Neuron (in vitro differentiated cells): ENCODE data around the gene MARK1.
"Not testable (repeated sequence)": the region's sequence is repeated elsewhere in the genome, so short reads cannot be mapped to it uniquely, and the experiment has no call there.

ENCODE experiments used
- H2AFZ ChIP-seq: one replicate; pipeline ENCODE4 v1.6.1; 2013; ENCODE audit warnings: low read depth, mild to moderate bottlenecking, inconsistent platforms, low read length, moderate library complexity
- H3K27me3 ChIP-seq: one replicate; pipeline ENCODE4 v1.6.1; 2013; ENCODE audit warnings: low read length; ENCODE audit not compliant: insufficient read depth
- H3K36me3 ChIP-seq: one replicate; pipeline ENCODE4 v1.6.1; 2013; ENCODE audit warnings: low read length; ENCODE audit not compliant: insufficient read depth
- H3K4me1 ChIP-seq: one replicate; pipeline ENCODE4 v1.6.1; 2013; ENCODE audit warnings: low read length; ENCODE audit not compliant: insufficient read depth
- H3K4me3 ChIP-seq: 2 replicates; pipeline ENCODE4 v1.5.1; 2013; ENCODE audit warnings: mild to moderate bottlenecking, low read length, moderate library complexity
- H3K9me3 ChIP-seq: one replicate; pipeline ENCODE4 v1.6.1; 2013; ENCODE audit warnings: low read length

MARK1 gene

GRCh38 chr1:220666349-220666748 lies 138.4 kb downstream of the MARK1 start:
- H3K4me3 ChIP-seq: no peak overlapping the region
- H3K27me3 ChIP-seq: no peaks in the 10 kb centered on the region
- no peak overlapping the region for H2AFZ ChIP-seq
- no peaks in the 10 kb centered on the region for H3K4me1 ChIP-seq
- H3K36me3 ChIP-seq: peaks cover 10% of the 10 kb centered on the region
- no peaks in the 10 kb centered on the region for H3K9me3 ChIP-seq

GRCh38 chr1:220669005-220669404 lies 141.1 kb downstream of the MARK1 start:
- Histone ChIP-seq H2AFZ (no peak overlapping the region), H3K36me3 (no peaks in the 10 kb centered on the region), H3K9me3 (no peaks in the 10 kb centered on the region), H3K4me3 (no peak overlapping the region), H3K4me1 (no peaks in the 10 kb centered on the region), H3K27me3 (peaks cover 3% of the 10 kb centered on the region)

GRCh38 chr1:220670365-220670764 lies 142.4 kb downstream of the MARK1 start:
- Histone ChIP-seq H3K4me3 (no peak overlapping the region), H3K9me3 (no peaks in the 10 kb centered on the region), H2AFZ (no peak overlapping the region), H3K4me1 (no peaks in the 10 kb centered on the region), H3K27me3 (peaks cover 3% of the 10 kb centered on the region), H3K36me3 (no peaks in the 10 kb centered on the region)

DNA sequence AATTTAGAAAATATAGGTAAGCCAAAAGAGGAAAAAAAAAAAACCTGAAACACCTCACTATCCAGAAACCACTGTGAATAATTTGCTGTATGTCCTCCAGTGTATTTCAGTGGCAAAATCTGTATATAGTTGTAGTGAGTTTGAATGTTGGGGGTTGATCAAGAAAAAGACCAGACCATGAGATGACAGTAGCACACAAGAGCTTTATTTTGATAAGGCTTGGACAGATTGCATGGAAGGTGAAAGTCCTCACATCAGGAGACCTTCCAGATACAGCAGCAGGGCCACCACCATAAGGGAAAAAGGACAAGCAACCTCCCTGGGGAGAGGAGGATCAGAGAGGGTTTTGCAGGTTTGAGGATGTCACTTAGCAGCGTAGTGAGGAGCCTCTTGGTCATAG lies 146.0 kb downstream of the MARK1 start:
- H3K27me3 ChIP-seq: peaks cover 3% of the 10 kb centered on the region
- no peaks in the 10 kb centered on the region for H3K4me1 ChIP-seq
- H3K4me3 ChIP-seq: no peak overlapping the region
- no peaks in the 10 kb centered on the region for H3K36me3 ChIP-seq
- H3K9me3 ChIP-seq: no peaks in the 10 kb centered on the region
- no peak overlapping the region for H2AFZ ChIP-seq

DNA sequence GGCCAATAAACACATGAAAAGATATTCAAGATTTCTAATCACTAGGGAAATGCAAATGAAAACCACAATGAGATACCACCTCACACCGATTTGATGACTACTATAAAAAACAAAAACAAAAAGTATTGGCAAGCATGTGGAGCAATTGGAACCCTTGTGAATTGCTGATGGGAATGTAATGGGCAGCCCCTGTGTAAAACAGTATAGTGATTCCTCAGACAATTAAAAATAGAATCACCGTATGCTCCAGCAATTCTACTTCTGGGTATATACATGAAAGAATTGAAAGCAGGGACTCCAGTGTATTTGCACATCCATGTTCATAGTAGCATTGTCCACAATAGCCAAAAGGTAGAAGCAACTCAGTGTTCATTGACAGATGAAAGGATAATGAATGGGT lies 149.3 kb downstream of the MARK1 start:
- Histone ChIP-seq H3K36me3 (no peaks in the 10 kb centered on the region), H2AFZ (no peak overlapping the region), H3K4me3 (no peak overlapping the region), H3K4me1 (no peaks in the 10 kb centered on the region), H3K27me3 (peaks cover 3% of the 10 kb centered on the region), H3K9me3 (no peaks in the 10 kb centered on the region)

DNA sequence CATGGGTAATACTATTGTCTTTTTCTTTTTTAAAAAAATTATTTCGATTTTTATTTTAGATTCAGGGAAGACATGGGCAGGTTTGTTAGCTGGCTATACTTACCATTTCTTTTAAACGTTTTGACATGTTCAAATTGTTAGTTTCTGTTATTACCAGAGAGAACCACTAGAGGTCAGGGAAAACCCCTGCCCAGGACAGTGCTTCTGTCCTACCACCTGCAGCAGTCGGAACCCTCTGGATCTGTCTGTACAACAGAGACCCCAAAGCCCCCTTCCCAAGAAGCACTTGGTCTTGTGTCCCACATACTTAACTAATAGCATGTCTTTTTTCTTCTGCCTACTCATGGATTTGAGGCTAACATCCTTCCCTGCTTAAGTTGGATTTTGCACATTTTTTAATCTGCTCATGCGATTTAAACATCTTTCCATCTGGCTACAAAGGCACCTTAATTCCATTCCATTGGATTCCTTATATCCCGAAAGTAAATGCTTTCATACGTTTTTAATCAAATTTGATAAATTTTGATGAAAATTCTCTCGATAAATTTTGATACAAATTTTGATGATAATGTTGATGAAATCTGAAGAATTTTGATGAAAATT lies 152.2 kb downstream of the MARK1 start:
- Histone ChIP-seq H2AFZ (no peak overlapping the region), H3K36me3 (no peaks in the 10 kb centered on the region), H3K4me3 (no peak overlapping the region), H3K9me3 (no peaks in the 10 kb centered on the region), H3K4me1 (no peaks in the 10 kb centered on the region), H3K27me3 (no peaks in the 10 kb centered on the region)

DNA sequence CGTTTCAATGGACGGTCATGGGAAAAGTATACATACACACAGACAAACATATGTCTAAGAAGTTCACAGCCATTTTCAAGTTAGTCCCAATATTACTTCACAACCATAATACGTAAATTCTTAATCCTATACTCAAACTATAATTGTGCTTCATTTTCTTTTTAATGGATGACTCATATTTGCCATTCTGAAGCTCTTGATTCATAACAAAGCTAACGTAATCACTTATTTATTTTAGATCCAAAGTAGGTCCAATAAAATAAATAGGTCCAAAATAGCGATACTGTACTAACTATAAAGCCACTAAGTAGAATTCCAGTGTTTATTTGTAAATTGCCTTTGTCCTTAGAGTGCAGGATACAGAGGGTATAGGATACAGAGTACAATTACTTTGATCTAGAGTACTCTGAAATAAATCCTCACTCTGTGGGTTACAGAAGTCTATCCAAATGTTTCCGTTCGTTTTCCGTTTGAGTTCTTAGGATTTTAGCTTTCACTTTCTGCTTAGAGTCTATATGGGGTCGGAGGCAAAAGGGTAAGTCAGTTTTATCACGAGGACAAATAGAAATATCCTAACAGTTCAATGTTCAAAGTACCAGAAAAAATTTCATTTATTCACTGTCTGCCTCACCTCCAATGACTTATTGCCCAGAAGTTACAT lies 153.4 kb downstream of the MARK1 start:
- Histone ChIP-seq H3K4me1 (no peaks in the 10 kb centered on the region), H3K36me3 (no peaks in the 10 kb centered on the region), H3K27me3 (peaks cover 3% of the 10 kb centered on the region), H3K4me3 (no peak overlapping the region), H3K9me3 (no peaks in the 10 kb centered on the region), H2AFZ (no peak overlapping the region)

- Histone ChIP-seq H3K9me3 (no peaks in the 10 kb centered on the region), H3K4me3 (no peak overlapping the region), H3K4me1 (no peaks in the 10 kb centered on the region), H3K27me3 (peaks cover 3% of the 10 kb centered on the region), H2AFZ (no peak overlapping the region), H3K36me3 (no peaks in the 10 kb centered on the region)
These were observed 155.1 kb downstream of the MARK1 start for GRCh38 chr1:220682901-220683576.

DNA sequence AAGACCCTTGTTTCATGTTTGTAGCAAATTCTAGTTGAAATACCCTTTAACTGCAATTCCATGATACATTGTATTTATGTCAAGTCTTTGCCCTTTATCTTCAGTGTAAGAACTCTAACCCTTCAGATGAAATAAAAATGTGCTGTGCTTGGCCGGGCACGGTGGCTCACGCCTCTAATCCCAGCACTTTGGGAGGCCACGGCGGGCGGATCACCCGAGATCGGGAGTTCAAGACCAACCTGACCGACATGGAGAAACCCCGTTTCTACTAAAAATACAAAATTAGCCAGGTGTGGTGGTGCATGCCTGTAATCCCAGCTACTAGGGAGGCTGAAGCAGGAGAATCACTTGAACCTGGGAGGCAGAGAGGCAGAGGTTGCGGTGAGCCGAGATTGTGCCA lies 155.8 kb downstream of the MARK1 start:
- not testable (repeated sequence) for H3K9me3 ChIP-seq, H3K36me3 ChIP-seq, H3K27me3 ChIP-seq, H3K4me3 ChIP-seq, H2AFZ ChIP-seq, H3K4me1 ChIP-seq

DNA sequence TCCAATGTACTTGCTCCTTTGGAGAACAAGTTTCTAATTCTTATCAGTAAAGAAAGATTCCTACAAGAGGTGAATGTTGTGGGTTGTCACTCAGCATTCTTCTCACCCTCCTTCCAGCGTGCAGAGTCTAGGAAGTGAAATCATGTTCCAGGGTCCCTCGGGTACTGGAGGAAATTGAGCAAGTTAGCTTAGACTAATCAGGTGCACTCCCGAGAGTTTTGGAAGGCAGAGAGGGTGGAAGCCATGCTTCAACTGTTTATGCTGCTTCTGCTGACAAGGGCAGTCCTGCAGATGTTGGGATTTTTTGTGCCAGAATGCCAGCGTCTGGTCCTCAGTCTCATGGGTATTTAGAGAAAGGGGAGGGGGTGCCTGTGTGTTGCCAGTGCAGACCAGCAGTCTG lies 157.0 kb downstream of the MARK1 start:
- peaks cover 11% of the 10 kb centered on the region for H3K27me3 ChIP-seq
- no peaks in the 10 kb centered on the region for H3K4me1 ChIP-seq
- H2AFZ ChIP-seq: no peak overlapping the region
- no peak overlapping the region for H3K4me3 ChIP-seq
- no peaks in the 10 kb centered on the region for H3K9me3 ChIP-seq
- H3K36me3 ChIP-seq: no peaks in the 10 kb centered on the region

DNA sequence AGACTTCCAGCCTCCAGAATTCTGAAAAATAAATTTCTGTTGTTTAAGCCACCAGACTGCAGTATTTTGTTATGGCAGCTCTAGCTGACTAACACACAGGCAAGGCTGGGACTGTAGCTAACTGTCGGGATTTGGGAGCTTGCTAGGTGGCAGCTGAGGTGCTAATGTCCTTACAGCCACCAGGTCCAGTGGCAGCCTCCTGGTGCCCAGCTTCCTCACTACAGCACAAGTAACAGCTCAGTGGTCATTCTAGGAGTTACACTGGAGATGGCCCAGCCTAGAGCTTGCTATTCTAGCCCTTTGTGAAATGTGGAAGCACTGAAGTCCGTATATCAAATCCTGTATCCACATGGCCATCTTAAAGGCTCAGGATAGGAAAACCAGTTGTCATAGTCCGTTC lies 157.9 kb downstream of the MARK1 start:
- Histone ChIP-seq H3K36me3 (no peaks in the 10 kb centered on the region), H3K27me3 (peaks cover 15% of the 10 kb centered on the region), H3K4me3 (no peak overlapping the region), H2AFZ (no peak overlapping the region), H3K4me1 (no peaks in the 10 kb centered on the region), H3K9me3 (no peaks in the 10 kb centered on the region)

- Histone ChIP-seq H3K9me3 (no peaks in the 10 kb centered on the region), H3K4me3 (no peak overlapping the region), H3K36me3 (no peaks in the 10 kb centered on the region), H3K27me3 (peaks cover 33% of the 10 kb centered on the region), H3K4me1 (no peaks in the 10 kb centered on the region), H2AFZ (no peak overlapping the region)
These were observed 159.9 kb downstream of the MARK1 start for GRCh38 chr1:220687809-220688208.

GRCh38 chr1:220689666-220690065 lies 161.7 kb downstream of the MARK1 start:
- no peaks in the 10 kb centered on the region for H3K4me1 ChIP-seq
- H3K4me3 ChIP-seq: peak overlapping the region; percentile 48
- H3K9me3 ChIP-seq: no peaks in the 10 kb centered on the region
- no peaks in the 10 kb centered on the region for H3K36me3 ChIP-seq
- no peak overlapping the region for H2AFZ ChIP-seq
- peaks cover 34% of the 10 kb centered on the region for H3K27me3 ChIP-seq
